Measurements from ENCODE around the gene PDZD4. TPM values are rescaled to one million over a fixed set of nuclear protein-coding genes. Genes with fewer than 3 reads are reported as not detected.

The PDZD4 gene
- total and polyA plus RNA-seq, 2 of the 4 experiments (the other 2 are of a cell fraction) = under 0.01 to 0.38 TPM

DNA sequence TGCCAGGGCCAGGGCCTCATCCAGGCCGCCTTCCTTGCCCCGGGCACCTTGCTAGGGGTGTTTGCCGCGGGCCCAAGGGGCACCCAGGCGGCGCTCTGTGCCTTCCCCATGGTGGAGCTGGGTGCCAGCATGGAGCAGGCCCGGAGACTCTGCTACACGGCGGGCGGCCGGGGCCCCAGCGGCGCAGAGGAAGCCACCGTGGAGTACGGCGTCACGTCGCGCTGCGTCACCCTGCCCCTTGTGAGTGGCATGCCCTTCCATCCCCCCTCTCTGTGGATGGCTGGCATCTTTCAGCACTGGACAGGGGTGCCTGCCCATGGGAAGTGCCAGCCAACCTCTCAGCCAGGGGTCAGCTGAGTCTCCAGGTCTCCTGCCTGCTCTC, 62.7 kb downstream of the PDZD4 start:
- TF ChIP-seq CTCF (conservative IDR thresholded peaks at IDR 0.05; ENCODE audit: low read depth, low read length) (no peak), NFE2L2 (IDR thresholded peaks at IDR 0.05; ENCODE audit: low read depth, low read length) (no peak), SMC3 (IDR thresholded peaks at IDR 0.05; ENCODE audit: low read depth, low read length) (no peak), BHLHE40 (IDR thresholded peaks at IDR 0.05; ENCODE audit: low read depth, low read length) (no peak), MAFK (IDR thresholded peaks at IDR 0.05; ENCODE audit: low read depth, low read length) (no peak), CEBPB (IDR thresholded peaks at IDR 0.05; ENCODE audit: low read depth, low read length) (no peak), USF2 (IDR thresholded peaks at IDR 0.05; ENCODE audit: low read depth, low read length) (no peak), POLR2A (IDR thresholded peaks at IDR 0.05; ENCODE audit: low read depth, low read length) (no peak), RCOR1 (IDR thresholded peaks at IDR 0.05; ENCODE audit: insufficient replicate concordance, low read length) (no peak), FOS (IDR thresholded peaks at IDR 0.05; ENCODE audit: low read depth, low read length) (no peak), MAZ (IDR thresholded peaks at IDR 0.05; ENCODE audit: borderline replicate concordance, low read depth, low read length) (no peak), MXI1 (IDR thresholded peaks at IDR 0.05; ENCODE audit: borderline replicate concordance, low read depth, low read length) (no peak)
- Histone ChIP-seq H3K79me1 (ENCODE audit: low read depth in 1 of 2, low read length in 2 of 2) (peaks cover 0 to 17% of the 10 kb centered on the region in 2 experiments; a peak in 2 of 4 replicates), H4K8ac (ENCODE audit: low read depth in 2 of 2, low read length in 2 of 2) (no peak overlapping the region), H3K4me3 (ENCODE audit: insufficient read depth, low read depth, low read length) (no peak overlapping the region), H3K9me3 (ENCODE audit: control insufficient read depth, insufficient read depth, low read length) (no peaks in the 10 kb centered on the region; the same call in 1 of the 2 replicates), H3K18ac (ENCODE audit: low read depth, low read length) (no peak overlapping the region), H3K36me3 (ENCODE audit: control insufficient read depth, insufficient read depth, low read length) (no peaks in the 10 kb centered on the region; the same call in 1 of the 2 replicates), H2AK9ac (replicated peaks; ENCODE audit: low read depth, low read length, poor library complexity) (no peak overlapping the region), H3K4me1 (ENCODE audit: control insufficient read depth, insufficient read depth, low read length) (peaks cover 17% of the 10 kb centered on the region), H3K56ac (ENCODE audit: extremely low read depth, insufficient read depth, low read length) (no peak overlapping the region), H3K27me3 (ENCODE audit: control insufficient read depth, insufficient read depth, low read length) (no peaks in the 10 kb centered on the region), H4K5ac (ENCODE audit: low read depth, low read length) (no peak overlapping the region), H3K14ac (replicated peaks; ENCODE audit: low read depth, low read length) (no peak overlapping the region), H2AFZ (replicated peaks; ENCODE audit: low read length, poor library complexity) (no peak overlapping the region), H3K27ac (ENCODE audit: insufficient read depth, low read length) (no peak overlapping the region), H4K20me1 (ENCODE audit: insufficient read depth, low read length) (no peaks in the 10 kb centered on the region; the same call in 1 of the 2 replicates), H3K23ac (ENCODE audit: low read depth, low read length) (no peak overlapping the region), H3K9me1 (ENCODE audit: insufficient read depth, low read length) (no peaks in the 10 kb centered on the region), H3K9ac (ENCODE audit: low read depth, low read length) (no peak overlapping the region), H4K91ac (ENCODE audit: insufficient read depth, low read depth, low read length) (no peak overlapping the region), H2BK15ac (ENCODE audit: low read depth, low read length) (no peak overlapping the region), H2BK5ac (ENCODE audit: low read depth, low read length, poor library complexity, severe bottlenecking) (no peak overlapping the region), H2AK5ac (ENCODE audit: low read depth, low read length) (no peak overlapping the region), H2BK120ac (ENCODE audit: low read depth, low read length) (no peak overlapping the region), H3K4me2 (ENCODE audit: low read depth, low read length) (no peak overlapping the region), H2BK20ac (ENCODE audit: low read depth, low read length) (no peak overlapping the region), H3K4ac (ENCODE audit: low read depth, low read length) (no peak overlapping the region)
- dilution Hi-C loops (cut with HindIII; ENCODE audit: low sequenced_read_pairs, unreplicated experiment) (no loop called here), intact Hi-C loops (cut with micrococcal nuclease) (no loop called here), in situ Hi-C loops (cut with MboI; ENCODE audit: low sequenced_read_pairs) (loop anchor here (10.0 kb wide), 1 partner anchor 197 kb away; no protein-coding TSS in a partner anchor)
- DNase-seq (no peak), ATAC-seq (ENCODE audit: low read depth) (no peak)
- WGBS, 2 experiments (ENCODE audit: extremely low coverage in 2 of 2, insufficient read length in 1 of 2) = 80% methylated on average over 4 of the region's 20 CpGs; no CpG with 5 or more reads in 1 of the 2 experiments
- ChIA-PET POLR2A (ENCODE audit: unreplicated experiment) (no interaction called here), CTCF (no interaction called here)
- BruUV-seq (replicated peaks) = no TSS peak

Data from IMR-90 (cell line).